Parathyroid adenoma (tissue), 2 donors: Measurements from ENCODE around the gene RGS19.

Source experiments
- H2AFZ ChIP-seq: fragments of 300-600 bp; sonication (generic); one replicate; pipeline ENCODE4 v1.7.0; 2017; ENCODE audit warnings: antibody characterized with exemption, mild to moderate bottlenecking
- H3K27ac ChIP-seq: fragments of 300-600 bp; sonication (generic); one replicate; pipeline ENCODE4 v1.7.0; 2017
- H3K27me3 ChIP-seq: fragments of 300-600 bp; sonication (generic); one replicate; pipeline ENCODE4 v1.7.0; 2017; ENCODE audit warnings: low read length; ENCODE audit not compliant: control insufficient read depth, insufficient read depth
- H3K36me3 ChIP-seq: fragments of 300-600 bp; sonication (generic); one replicate; pipeline ENCODE4 v1.7.0; 2017; ENCODE audit warnings: low read length; ENCODE audit not compliant: control insufficient read depth, insufficient read depth
- H3K4me1 ChIP-seq: fragments of 300-600 bp; sonication (generic); one replicate; pipeline ENCODE4 v1.7.0; 2017; ENCODE audit warnings: control low read depth
- H3K4me2 ChIP-seq: fragments of 300-600 bp; sonication (generic); one replicate; pipeline ENCODE4 v1.7.0; 2017; ENCODE audit warnings: low read length
- H3K4me3 ChIP-seq: fragments of 300-600 bp; sonication (generic); one replicate; pipeline ENCODE4 v1.7.0; 2017; ENCODE audit warnings: low read depth, low read length
- H3K79me2 ChIP-seq: fragments of 300-600 bp; sonication (generic); one replicate; pipeline ENCODE4 v1.7.0; 2017; ENCODE audit warnings: control low read depth
- H3K9ac ChIP-seq: fragments of 300-600 bp; sonication (generic); one replicate; pipeline ENCODE4 v1.7.0; 2017; ENCODE audit warnings: mild to moderate bottlenecking
- H3K9me3 ChIP-seq: fragments of 300-600 bp; sonication (generic); one replicate; pipeline ENCODE4 v1.7.0; 2017; ENCODE audit warnings: low read length; ENCODE audit not compliant: control insufficient read depth
- CTCF ChIP-seq: fragments of 300-600 bp; sonication (generic); IDR thresholded peaks from one replicate; pipeline ENCODE4 v1.7.0; 2017; ENCODE audit warnings: antibody characterized with exemption, mild to moderate bottlenecking
- donor health status: primary hyperparathyroidism.

Gene RGS19

GRCh38 chr20:64111841-64112641, 32.7 kb upstream of the RGS19 start:
- H3K27ac ChIP-seq = peak overlapping the region; percentile 66
- H3K9me3 ChIP-seq = no peaks in the 10 kb centered on the region
- no peak overlapping the region for H3K4me3 ChIP-seq
- no peak overlapping the region for H3K4me2 ChIP-seq
- peaks cover 42% of the 10 kb centered on the region for H3K4me1 ChIP-seq
- no peak for TF ChIP-seq CTCF
- peaks cover 2% of the 10 kb centered on the region for H3K79me2 ChIP-seq
- peak overlapping the region; percentile 25 for H2AFZ ChIP-seq
- no peak overlapping the region for H3K9ac ChIP-seq
- no peaks in the 10 kb centered on the region for H3K36me3 ChIP-seq
- no peaks in the 10 kb centered on the region for H3K27me3 ChIP-seq

GRCh38 chr20:64110411-64111068, 31.2 kb upstream of the RGS19 start:
- no peak overlapping the region for H2AFZ ChIP-seq
- H3K36me3 ChIP-seq = no peaks in the 10 kb centered on the region
- no peak for TF ChIP-seq CTCF
- H3K79me2 ChIP-seq = peaks cover 10% of the 10 kb centered on the region
- no peak overlapping the region for H3K4me3 ChIP-seq
- H3K27ac ChIP-seq = no peak overlapping the region
- H3K4me2 ChIP-seq = no peak overlapping the region
- no peaks in the 10 kb centered on the region for H3K27me3 ChIP-seq
- no peak overlapping the region for H3K9ac ChIP-seq
- H3K9me3 ChIP-seq = no peaks in the 10 kb centered on the region
- peaks cover 30% of the 10 kb centered on the region for H3K4me1 ChIP-seq

DNA sequence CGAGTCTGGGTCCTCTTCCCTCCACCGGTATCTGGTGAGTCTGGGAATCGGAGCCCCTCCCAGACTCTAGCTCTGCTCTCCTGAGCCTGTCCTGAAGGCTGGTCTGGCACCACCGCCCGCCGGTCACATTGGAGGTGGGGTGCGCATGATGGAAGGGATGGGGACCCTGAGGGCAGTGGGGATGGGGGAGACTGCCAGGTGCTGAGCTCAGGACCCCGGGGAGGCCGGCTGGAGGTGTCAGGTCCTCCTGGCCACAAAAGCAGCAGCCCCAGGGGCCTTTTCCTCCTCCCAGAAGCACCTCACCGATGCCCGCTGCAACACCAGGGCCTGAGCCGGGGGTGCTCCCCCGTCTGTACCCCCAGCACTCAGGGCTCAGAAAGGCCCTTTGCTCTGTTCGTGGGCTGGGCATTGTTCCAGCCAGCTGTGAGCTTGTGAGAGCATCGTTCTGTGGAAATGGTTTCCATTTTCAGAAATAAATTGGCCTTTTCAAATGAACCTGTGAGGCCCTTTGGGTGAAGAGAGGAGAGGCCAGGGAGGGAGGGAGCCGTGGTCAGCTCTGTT, 30.6 kb upstream of the RGS19 start:
- no peak overlapping the region for H3K4me3 ChIP-seq
- no peak overlapping the region for H3K9ac ChIP-seq
- H3K27me3 ChIP-seq = no peaks in the 10 kb centered on the region
- no peak overlapping the region for H3K4me2 ChIP-seq
- no peaks in the 10 kb centered on the region for H3K36me3 ChIP-seq
- TF ChIP-seq CTCF = no peak
- H3K4me1 ChIP-seq = peaks cover 31% of the 10 kb centered on the region
- no peak overlapping the region for H3K27ac ChIP-seq
- H2AFZ ChIP-seq = no peak overlapping the region
- H3K9me3 ChIP-seq = no peaks in the 10 kb centered on the region
- peaks cover 13% of the 10 kb centered on the region for H3K79me2 ChIP-seq

DNA sequence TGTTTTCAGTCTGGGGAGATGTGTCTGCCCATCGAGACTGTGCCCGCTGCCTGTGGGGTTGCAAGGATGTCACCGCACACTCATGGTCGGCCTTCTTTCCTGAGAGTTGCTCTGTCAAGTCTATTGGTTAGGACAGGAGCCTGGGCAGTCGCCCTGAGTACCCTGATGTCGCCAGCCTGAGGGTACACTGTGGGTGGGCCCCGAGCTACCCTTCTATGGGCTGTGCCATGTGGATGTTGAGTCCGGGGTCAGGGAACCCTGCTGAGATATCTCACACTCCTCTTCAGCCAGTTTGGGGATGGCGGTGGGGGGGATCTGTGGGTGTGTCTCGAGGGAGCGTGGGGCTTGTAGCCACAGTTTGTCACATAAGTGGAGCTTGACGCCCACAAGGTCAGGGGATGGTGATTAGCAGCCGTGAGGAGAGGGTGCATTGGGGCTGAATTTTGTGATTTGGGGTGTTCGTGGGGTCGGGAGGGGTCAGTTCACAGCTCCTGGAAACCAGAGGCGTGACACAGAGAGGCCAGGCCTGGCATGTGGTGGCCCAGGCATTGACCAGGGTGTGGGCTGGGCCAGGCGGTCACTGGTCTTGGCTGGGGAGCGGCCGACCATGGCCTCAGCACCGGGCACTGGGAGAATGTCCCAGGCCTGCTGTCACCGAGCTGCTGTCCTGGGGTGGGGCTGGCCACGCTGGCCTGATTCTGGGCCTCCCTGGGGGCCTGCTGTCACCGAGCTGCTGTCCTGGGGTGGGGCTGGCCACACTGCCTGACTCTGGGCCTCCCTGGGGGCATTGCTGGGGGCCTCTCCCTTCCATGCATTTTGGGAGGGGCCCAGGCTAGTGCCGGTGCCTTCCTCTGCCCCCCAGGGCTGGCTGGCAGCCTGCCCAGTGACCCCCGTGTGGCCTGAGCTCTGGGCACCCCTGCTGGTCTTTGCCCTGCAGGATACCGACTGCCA, 29.7 kb upstream of the RGS19 start:
- Histone ChIP-seq H3K4me2 (no peak overlapping the region), H2AFZ (no peak overlapping the region), H3K9ac (no peak overlapping the region), H3K79me2 (peaks cover 22% of the 10 kb centered on the region), H3K36me3 (no peaks in the 10 kb centered on the region), H3K4me1 (peaks cover 40% of the 10 kb centered on the region), H3K9me3 (no peaks in the 10 kb centered on the region), H3K27ac (no peak overlapping the region), H3K27me3 (no peaks in the 10 kb centered on the region), H3K4me3 (no peak overlapping the region)
- TF ChIP-seq CTCF = no peak
